ENCODE data around the gene RTN4R. TPM values are rescaled to one million over a fixed set of nuclear protein-coding genes. Genes with fewer than 3 reads are reported as not detected.

Gene RTN4R
- total and polyA plus RNA-seq, 9 of the 15 experiments (the other 6 are each of a cell fraction or from before 2014, with no cell fraction given): 0.04 to 2.8 (median 1.4) TPM; not detected in 3

GRCh38 chr22:20243537-20244249 lies 24.4 kb downstream of the RTN4R start (continued):
- TF ChIP-seq ZNF609 (CRISPR knock-in tag; IDR thresholded peaks at IDR 0.05; ENCODE audit: borderline replicate concordance) (no peak), MAX (CRISPR knock-in tag; IDR thresholded peaks at IDR 0.05) (no peak), ETV6 (IDR thresholded peaks at IDR 0.05; ENCODE audit: borderline replicate concordance in 1 of 2, low read depth in 2 of 2, low read length in 1 of 2) (no peak), ETV6 (CRISPR knock-in tag; IDR thresholded peaks at IDR 0.05; ENCODE audit: borderline replicate concordance) (no peak), TBL1XR1 (IDR thresholded peaks at IDR 0.05; ENCODE audit: low read length in 2 of 2) (0 out of 4 replicates have a peak, but pooled peaks of 1 of the 2 experiments have one; percentile 58), CBX3 (IDR thresholded peaks at IDR 0.05; ENCODE audit: borderline replicate concordance in 1 of 2, low read length in 2 of 2) (no peak), ZNF780A (CRISPR knock-in tag; IDR thresholded peaks at IDR 0.05) (no peak), HMG20B (CRISPR knock-in tag; IDR thresholded peaks at IDR 0.05) (no peak), ZNF668 (CRISPR knock-in tag; IDR thresholded peaks at IDR 0.05) (no peak), KLF6 (CRISPR knock-in tag; IDR thresholded peaks at IDR 0.05; ENCODE audit: borderline replicate concordance) (no peak), RBM22 (IDR thresholded peaks at IDR 0.05; ENCODE audit: low read depth, low read length, poor library complexity, severe bottlenecking) (no peak), MNT (conservative IDR thresholded peaks at IDR 0.05) (no peak), NR3C1 (CRISPR knock-in tag; IDR thresholded peaks at IDR 0.05) (no peak), PRPF4 (IDR thresholded peaks at IDR 0.05; ENCODE audit: insufficient read depth, low read depth, low read length, poor library complexity, severe bottlenecking) (no peak), NCOA2 (IDR thresholded peaks at IDR 0.05; ENCODE audit: partially characterized antibody in 2 of 2) (no peak), HNRNPLL (IDR thresholded peaks at IDR 0.05; ENCODE audit: low read depth, low read length, poor library complexity, severe bottlenecking) (no peak), CREB3 (tag; conservative IDR thresholded peaks at IDR 0.05; ENCODE audit: low read depth) (no peak), GABPB1 (CRISPR knock-in tag; IDR thresholded peaks at IDR 0.05) (no peak), ZNF217 (CRISPR knock-in tag; IDR thresholded peaks at IDR 0.05) (no peak), ZNF239 (CRISPR knock-in tag; IDR thresholded peaks at IDR 0.05) (no peak)

All from K562 (cell line).